Measurements from ENCODE around the gene ZNF236. TPM values are rescaled to one million over a fixed set of nuclear protein-coding genes. Genes with fewer than 3 reads are reported as not detected.

Gene ZNF236
- total RNA-seq, 1 donor from 2014 or later, result 14.5 TPM

DNA sequence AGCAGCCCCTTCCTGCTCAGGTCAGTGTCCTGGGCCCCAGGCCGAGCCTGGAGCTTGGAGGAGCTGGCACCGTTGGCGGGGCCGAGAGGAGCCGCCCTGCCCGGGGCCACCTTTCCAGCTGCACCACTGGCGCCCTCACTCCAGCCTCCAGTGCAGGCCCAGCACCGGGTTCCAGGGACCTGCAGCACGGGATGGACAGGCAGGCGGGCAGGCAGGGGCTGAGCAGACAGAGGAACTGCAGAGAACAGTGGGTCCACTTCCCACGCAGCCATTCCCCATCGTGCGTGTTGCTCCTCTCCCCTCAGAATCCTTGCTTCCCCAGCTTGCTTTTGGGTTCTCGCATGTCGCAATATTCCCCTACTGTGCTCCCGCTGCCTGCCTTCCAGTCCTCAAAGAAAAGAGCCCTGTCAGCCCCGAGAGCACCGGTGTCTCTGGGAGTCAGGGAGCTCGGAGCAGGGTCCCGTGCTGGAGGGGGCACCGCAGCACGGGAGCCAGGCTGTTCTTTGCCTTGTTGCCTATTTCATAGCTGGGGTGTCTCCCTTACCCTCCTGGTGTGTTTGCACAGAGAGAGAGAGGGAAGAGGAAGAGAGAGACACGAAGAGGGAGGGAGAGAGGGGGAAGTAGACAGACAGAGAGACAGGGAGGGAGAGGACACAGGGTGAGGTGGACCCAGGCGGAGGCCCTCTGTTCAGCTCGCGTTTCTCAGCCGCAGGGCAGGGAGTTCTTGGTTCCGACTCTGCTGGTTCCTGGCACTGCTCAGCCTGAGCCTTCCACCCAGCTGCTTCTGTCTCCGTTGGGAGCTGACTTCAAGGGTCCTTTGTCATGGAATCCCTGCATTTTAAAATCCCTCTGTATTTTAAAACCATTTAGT is 184.2 kb downstream of the ZNF236 start:
- DNase-seq (ENCODE audit: extremely low spot score in 2 of 2), result no peak
- Histone ChIP-seq H3K4me1 (no peaks in the 10 kb centered on the region), H3K27me3 (no peaks in the 10 kb centered on the region), H3K4me3 (no peak overlapping the region), H3K36me3 (no peaks in the 10 kb centered on the region), H3K27ac (no peak overlapping the region), H3K9me3 (no peaks in the 10 kb centered on the region)
- intact Hi-C loops (cut with DNase I), result loop anchor here (10.0 kb wide), 1 partner anchor 208 kb away; no protein-coding TSS in a partner anchor
- TF ChIP-seq POLR2A (IDR thresholded peaks at IDR 0.05) (no peak), POLR2AphosphoS5 (IDR thresholded peaks at IDR 0.05; ENCODE audit: insufficient read depth in 1 of 2, low read depth in 1 of 2) (no peak)
- TF ChIP-seq, protein P1, sequence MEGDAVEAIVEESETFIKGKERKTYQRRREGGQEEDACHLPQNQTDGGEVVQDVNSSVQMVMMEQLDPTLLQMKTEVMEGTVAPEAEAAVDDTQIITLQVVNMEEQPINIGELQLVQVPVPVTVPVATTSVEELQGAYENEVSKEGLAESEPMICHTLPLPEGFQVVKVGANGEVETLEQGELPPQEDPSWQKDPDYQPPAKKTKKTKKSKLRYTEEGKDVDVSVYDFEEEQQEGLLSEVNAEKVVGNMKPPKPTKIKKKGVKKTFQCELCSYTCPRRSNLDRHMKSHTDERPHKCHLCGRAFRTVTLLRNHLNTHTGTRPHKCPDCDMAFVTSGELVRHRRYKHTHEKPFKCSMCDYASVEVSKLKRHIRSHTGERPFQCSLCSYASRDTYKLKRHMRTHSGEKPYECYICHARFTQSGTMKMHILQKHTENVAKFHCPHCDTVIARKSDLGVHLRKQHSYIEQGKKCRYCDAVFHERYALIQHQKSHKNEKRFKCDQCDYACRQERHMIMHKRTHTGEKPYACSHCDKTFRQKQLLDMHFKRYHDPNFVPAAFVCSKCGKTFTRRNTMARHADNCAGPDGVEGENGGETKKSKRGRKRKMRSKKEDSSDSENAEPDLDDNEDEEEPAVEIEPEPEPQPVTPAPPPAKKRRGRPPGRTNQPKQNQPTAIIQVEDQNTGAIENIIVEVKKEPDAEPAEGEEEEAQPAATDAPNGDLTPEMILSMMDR (IDR thresholded peaks at IDR 0.05), result no peak

DNA sequence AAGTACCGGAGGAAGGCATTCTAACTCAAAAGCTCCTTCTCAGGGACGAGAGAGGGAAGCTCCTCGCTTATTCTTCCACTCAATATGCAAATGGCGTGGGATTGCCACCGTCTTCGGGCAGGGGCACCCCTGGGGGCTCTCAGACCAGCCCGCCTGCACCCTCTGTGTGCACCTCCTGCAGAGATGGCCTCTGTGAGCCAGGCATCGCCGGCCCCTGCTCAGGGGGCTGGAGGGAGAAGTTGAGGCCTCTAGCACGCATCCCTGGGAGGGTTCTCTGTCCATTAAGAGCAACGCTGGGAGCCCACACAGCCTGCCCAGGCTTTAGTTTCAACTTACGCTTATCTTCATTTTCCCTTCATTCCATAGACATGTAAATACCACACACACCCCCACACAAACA is 184.9 kb downstream of the ZNF236 start:
- no peak for TF ChIP-seq POLR2AphosphoS5 (IDR thresholded peaks at IDR 0.05; ENCODE audit: insufficient read depth in 1 of 2, low read depth in 1 of 2)
- TF ChIP-seq, protein P1 (IDR thresholded peaks at IDR 0.05), result no peak
- no peak for TF ChIP-seq POLR2A (IDR thresholded peaks at IDR 0.05)
- H3K27me3 ChIP-seq, result no peaks in the 10 kb centered on the region
- no peak overlapping the region for H3K27ac ChIP-seq
- no peak overlapping the region for H3K4me3 ChIP-seq
- H3K4me1 ChIP-seq, result no peaks in the 10 kb centered on the region
- intact Hi-C loops (cut with DNase I), result loop anchor here (10.0 kb wide), 1 partner anchor 208 kb away; no protein-coding TSS in a partner anchor
- no peak for DNase-seq (ENCODE audit: extremely low spot score in 2 of 2)
- H3K9me3 ChIP-seq, result no peaks in the 10 kb centered on the region
- no peaks in the 10 kb centered on the region for H3K36me3 ChIP-seq

DNA sequence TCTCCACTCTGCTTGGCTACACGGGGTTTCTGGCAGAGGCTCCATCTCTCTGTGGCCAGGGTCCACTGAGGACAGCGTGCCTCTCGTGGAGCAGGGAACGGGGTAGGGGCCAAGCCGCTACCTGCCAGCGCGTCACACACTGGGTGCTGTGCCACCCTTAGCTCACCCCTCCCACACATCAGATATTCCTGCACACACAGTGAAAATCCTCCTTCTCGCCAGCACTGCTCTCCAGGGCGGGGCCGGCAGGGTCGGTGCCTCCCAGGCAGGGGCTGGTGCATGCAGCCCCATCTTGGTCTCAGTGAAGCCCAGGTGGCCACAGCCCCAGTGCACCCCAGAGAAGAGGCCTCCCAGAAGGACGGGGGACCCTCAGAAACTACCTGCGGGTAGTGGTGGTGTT is 185.6 kb downstream of the ZNF236 start:
- no peak for DNase-seq (ENCODE audit: extremely low spot score in 2 of 2)
- intact Hi-C loops (cut with DNase I), result loop anchor here (10.0 kb wide), 1 partner anchor 207 kb away; no protein-coding TSS in a partner anchor
- Histone ChIP-seq H3K27me3 (no peaks in the 10 kb centered on the region), H3K9me3 (no peaks in the 10 kb centered on the region), H3K36me3 (no peaks in the 10 kb centered on the region), H3K4me1 (peaks cover 7% of the 10 kb centered on the region), H3K4me3 (no peak overlapping the region), H3K27ac (no peak overlapping the region)
- TF ChIP-seq POLR2AphosphoS5 (IDR thresholded peaks at IDR 0.05; ENCODE audit: insufficient read depth in 1 of 2, low read depth in 1 of 2), result no peak
- TF ChIP-seq, protein P1 (IDR thresholded peaks at IDR 0.05), result no peak
- TF ChIP-seq POLR2A (IDR thresholded peaks at IDR 0.05), result no peak

DNA sequence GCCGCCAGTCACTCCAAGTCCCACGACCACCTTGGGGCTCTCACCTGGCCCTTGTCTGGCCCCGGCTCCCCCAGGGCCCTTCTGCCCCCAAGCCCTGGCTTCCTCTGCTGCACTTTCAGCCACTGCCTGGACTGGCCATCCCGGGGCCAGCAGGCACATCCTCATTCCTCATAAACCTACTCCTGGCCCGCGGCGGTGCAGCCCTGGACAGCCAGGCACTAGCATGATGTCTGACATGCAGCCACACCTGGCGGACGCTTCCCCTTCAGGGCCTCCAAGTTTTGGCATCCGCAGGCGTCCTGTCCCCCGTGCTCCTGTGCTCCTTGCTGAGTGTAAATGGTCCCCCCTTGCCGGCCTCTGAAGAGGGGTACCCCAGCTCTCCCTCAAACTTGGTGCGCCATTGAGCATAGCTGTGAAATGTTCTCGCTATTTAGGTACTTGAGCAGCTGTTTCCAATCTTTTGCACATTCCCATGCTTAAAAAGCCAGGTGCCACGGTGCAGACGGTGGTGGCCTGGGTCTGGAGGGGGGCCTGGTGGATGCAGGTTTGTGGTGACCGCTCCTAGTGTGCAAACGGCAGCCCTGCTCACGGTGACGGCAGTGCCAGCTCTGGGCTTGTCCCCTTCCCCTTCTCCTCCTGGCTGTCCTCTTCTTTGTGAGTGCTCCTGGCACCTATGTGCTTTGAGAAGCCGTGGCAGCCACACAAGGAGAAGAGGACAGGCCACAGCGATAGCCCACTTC is 186.4 kb downstream of the ZNF236 start:
- DNase-seq (ENCODE audit: extremely low spot score in 2 of 2), result no peak
- H3K36me3 ChIP-seq, result no peaks in the 10 kb centered on the region
- no peak overlapping the region for H3K27ac ChIP-seq
- intact Hi-C loops (cut with DNase I), result loop anchor here (10.0 kb wide), 1 partner anchor 206 kb away; no protein-coding TSS in a partner anchor
- H3K9me3 ChIP-seq, result no peaks in the 10 kb centered on the region
- no peaks in the 10 kb centered on the region for H3K27me3 ChIP-seq
- no peak overlapping the region for H3K4me3 ChIP-seq
- peaks cover 15% of the 10 kb centered on the region for H3K4me1 ChIP-seq
- TF ChIP-seq POLR2AphosphoS5 (IDR thresholded peaks at IDR 0.05; ENCODE audit: insufficient read depth in 1 of 2, low read depth in 1 of 2) (no peak), POLR2A (IDR thresholded peaks at IDR 0.05) (no peak)
- TF ChIP-seq, protein P1 (IDR thresholded peaks at IDR 0.05), result no peak

All from vagina (tissue), 2 donors.